Right atrium auricular region (tissue), 2 donors: ENCODE data around the gene CYP19A1. TPM values are rescaled to one million over a fixed set of nuclear protein-coding genes. Genes with fewer than 3 reads are reported as not detected.

Source experiments
- DNase-seq: peaks from one replicate; pipeline ENCODE4 v3.0.0-alpha.2; 2019; ENCODE audit warnings: low spot score
- H3K27ac ChIP-seq, 2 donors: fragments of 200-600 bp; sonication (generic); 1 replicate in 1 of 2; 2 replicates in 1 of 2; pipeline ENCODE4 v1.5.1; 2016 to 2019
- H3K27me3 ChIP-seq, 2 donors: fragments of 200-600 bp; sonication (generic); one replicate each; pipeline versions ENCODE4 v1.5.1 to v1.6.0; 2017 to 2019
- H3K36me3 ChIP-seq: fragments of 200-600 bp; sonication (generic); one replicate; pipeline ENCODE4 v1.5.1; 2016
- H3K4me1 ChIP-seq, 2 donors: fragments of 200-600 bp; sonication (generic); one replicate each; pipeline versions ENCODE4 v1.5.1 to v1.6.0; 2017 to 2019
- H3K4me3 ChIP-seq, 2 donors: fragments of 200-600 bp; sonication (generic); 1 replicate in 1 of 2; 2 replicates in 1 of 2; pipeline ENCODE4 v1.5.1; 2017 to 2019; ENCODE audit warnings: mild to moderate bottlenecking in 1 of 2, moderate library complexity in 1 of 2
- H3K9me3 ChIP-seq, 2 donors: fragments of 200-600 bp; sonication (generic); one replicate each; pipeline ENCODE4 v1.5.1; 2019
- CTCF ChIP-seq, 2 donors: fragments of 200-600 bp; sonication (generic); IDR thresholded peaks; one replicate each; pipeline ENCODE4 v1.5.1; 2019; ENCODE audit warnings: antibody characterized with exemption in 2 of 2
- microRNA-seq, 2 donors: library from miRNA; unstranded; fragments of <30 nt; microRNA quantifications; one replicate each; pipeline ENCODE4, GENCODE V29; 2016 to 2017; ENCODE audit warnings: borderline number of aligned reads in 2 of 2, borderline replicate concordance in 1 of 2
- total RNA-seq, 2 donors: library from RNA; depleted of rRNA; stranded (reverse); fragments of >200 nt; gene quantifications; one replicate each; pipeline ENCODE4 v1.1.0, GENCODE V29; 2016

Gene CYP19A1
- total RNA-seq, 2 donors from 2014 or later = 2.4 TPM; not detected in 1

GRCh38 chr15:51163843-51164242 is 174.6 kb downstream of the CYP19A1 start:
- no peaks in the 10 kb centered on the region for H3K27me3 ChIP-seq
- H3K4me1 ChIP-seq = peaks cover 0 to 7% of the 10 kb centered on the region in 2 donors
- no peak for DNase-seq
- H3K36me3 ChIP-seq = no peaks in the 10 kb centered on the region
- H3K27ac ChIP-seq = no peak overlapping the region
- H3K9me3 ChIP-seq = no peaks in the 10 kb centered on the region
- no peak overlapping the region for H3K4me3 ChIP-seq
- no peak for TF ChIP-seq CTCF (IDR thresholded peaks at IDR 0.05)

- Histone ChIP-seq H3K36me3 (no peaks in the 10 kb centered on the region), H3K4me1 (peaks cover 0 to 7% of the 10 kb centered on the region in 2 donors), H3K27me3 (no peaks in the 10 kb centered on the region), H3K4me3 (peak overlapping the region in 1 of 2 donors; percentile 19), H3K9me3 (no peaks in the 10 kb centered on the region), H3K27ac (peak overlapping the region in 1 of 2 donors; percentile 4)
- peak; percentile 97 to 98 for TF ChIP-seq CTCF (IDR thresholded peaks at IDR 0.05)
- peak; percentile 77 for DNase-seq
Observed at GRCh38 chr15:51162865-51163762, 175.3 kb downstream of the CYP19A1 start.

- Histone ChIP-seq H3K36me3 (no peaks in the 10 kb centered on the region), H3K9me3 (no peaks in the 10 kb centered on the region), H3K27ac (no peak overlapping the region), H3K27me3 (no peaks in the 10 kb centered on the region), H3K4me1 (peaks cover 0 to 7% of the 10 kb centered on the region in 2 donors), H3K4me3 (no peak overlapping the region)
- no peak for DNase-seq
- no peak for TF ChIP-seq CTCF (IDR thresholded peaks at IDR 0.05)
Observed at GRCh38 chr15:51161491-51162220, 176.7 kb downstream of the CYP19A1 start.

- Histone ChIP-seq H3K4me3 (no peak overlapping the region), H3K27ac (no peak overlapping the region), H3K9me3 (no peaks in the 10 kb centered on the region), H3K36me3 (no peaks in the 10 kb centered on the region), H3K27me3 (no peaks in the 10 kb centered on the region), H3K4me1 (peaks cover 0 to 7% of the 10 kb centered on the region in 2 donors)
- no peak for DNase-seq
- no peak for TF ChIP-seq CTCF (IDR thresholded peaks at IDR 0.05)
Observed at GRCh38 chr15:51160484-51160883, 177.9 kb downstream of the CYP19A1 start.

Small RNAs within 50 kb of the gene (microRNA-seq; reads per million reads assigned to microRNA genes)
- gene MIR4713 (0 reads per million in 2 donors), gene MIR7973-1 (0 reads per million in 2 donors), gene MIR7973-2 (0 reads per million in 2 donors)

Other genes starting within 250 kb of the CYP19A1 start
- gene TNFAIP8L3, start 243.7 kb downstream of the CYP19A1 start, total RNA-seq = 1 to 10 TPM; 1.2 to 7.7 TPM
- 1 to 10 TPM; 1.9 to 9.4 TPM for gene GLDN, start 3.1 kb upstream of the CYP19A1 start, total RNA-seq